ENCODE results near the gene C19orf12.
A peak's percentile ranks its signal among the peaks of the same experiment; 100 is the strongest.

Gene C19orf12

DNA sequence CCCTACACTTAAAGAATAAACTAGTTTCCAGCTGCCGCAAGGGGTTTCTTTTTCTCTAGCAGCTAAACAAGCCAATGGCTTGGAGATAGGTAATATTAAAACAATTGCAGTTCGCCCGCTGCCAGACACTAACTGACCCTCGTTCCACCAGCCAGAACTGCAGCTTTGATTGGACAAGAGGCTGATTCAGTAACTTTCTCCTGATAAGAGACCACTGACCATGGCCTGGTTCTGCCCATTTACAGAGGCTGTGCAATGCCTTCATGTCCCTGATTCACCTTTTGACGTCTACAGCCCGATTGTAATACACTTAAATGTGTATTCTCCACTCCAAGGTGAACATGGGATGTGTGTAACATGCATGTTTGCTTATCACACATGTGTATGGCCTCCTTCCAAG, 12.8 kb upstream of the C19orf12 start:
- in situ Hi-C loops (cut with HindIII; ENCODE audit: low pct_ligation_motif_present, low sequenced_read_pairs) = no loop called here
- TF ChIP-seq, protein P1, sequence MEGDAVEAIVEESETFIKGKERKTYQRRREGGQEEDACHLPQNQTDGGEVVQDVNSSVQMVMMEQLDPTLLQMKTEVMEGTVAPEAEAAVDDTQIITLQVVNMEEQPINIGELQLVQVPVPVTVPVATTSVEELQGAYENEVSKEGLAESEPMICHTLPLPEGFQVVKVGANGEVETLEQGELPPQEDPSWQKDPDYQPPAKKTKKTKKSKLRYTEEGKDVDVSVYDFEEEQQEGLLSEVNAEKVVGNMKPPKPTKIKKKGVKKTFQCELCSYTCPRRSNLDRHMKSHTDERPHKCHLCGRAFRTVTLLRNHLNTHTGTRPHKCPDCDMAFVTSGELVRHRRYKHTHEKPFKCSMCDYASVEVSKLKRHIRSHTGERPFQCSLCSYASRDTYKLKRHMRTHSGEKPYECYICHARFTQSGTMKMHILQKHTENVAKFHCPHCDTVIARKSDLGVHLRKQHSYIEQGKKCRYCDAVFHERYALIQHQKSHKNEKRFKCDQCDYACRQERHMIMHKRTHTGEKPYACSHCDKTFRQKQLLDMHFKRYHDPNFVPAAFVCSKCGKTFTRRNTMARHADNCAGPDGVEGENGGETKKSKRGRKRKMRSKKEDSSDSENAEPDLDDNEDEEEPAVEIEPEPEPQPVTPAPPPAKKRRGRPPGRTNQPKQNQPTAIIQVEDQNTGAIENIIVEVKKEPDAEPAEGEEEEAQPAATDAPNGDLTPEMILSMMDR (IDR thresholded peaks at IDR 0.05; ENCODE audit: low read depth, low read length, missing control alignments) = no peak
- Histone ChIP-seq H3K27me3 (replicated peaks) (no peaks in the 10 kb centered on the region), H3K27ac (no peak overlapping the region), H3K4me3 (ENCODE audit: low read depth, low read length) (no peak overlapping the region), H3K36me3 (replicated peaks) (no peaks in the 10 kb centered on the region)
- no peak for DNase-seq

DNA sequence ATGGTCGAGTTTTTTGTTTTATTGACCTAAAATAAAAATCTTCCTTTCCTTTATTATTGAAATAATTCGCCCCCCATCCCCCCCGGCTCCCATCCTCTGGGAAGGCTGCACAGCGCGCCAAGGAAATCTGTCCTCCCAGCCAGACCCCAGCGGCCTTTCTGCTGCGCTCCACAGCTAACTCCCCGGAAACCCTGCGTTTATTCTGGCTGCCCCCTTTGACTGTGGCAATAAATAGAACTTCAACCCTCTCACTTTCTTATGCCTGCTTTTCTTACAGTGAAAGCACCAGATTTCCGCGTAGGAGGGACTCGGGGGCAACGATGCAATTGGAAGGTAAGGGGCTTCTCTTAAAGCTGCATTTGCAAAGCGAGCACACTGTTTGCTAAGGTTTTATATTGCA, 9.7 kb upstream of the C19orf12 start:
- Histone ChIP-seq H3K27ac (no peak overlapping the region), H3K27me3 (replicated peaks) (no peaks in the 10 kb centered on the region), H3K36me3 (replicated peaks) (no peaks in the 10 kb centered on the region), H3K4me3 (ENCODE audit: low read depth, low read length) (peak overlapping the region; percentile 44)
- DNase-seq = no peak
- TF ChIP-seq, protein P1 (IDR thresholded peaks at IDR 0.05; ENCODE audit: low read depth, low read length, missing control alignments) = no peak
- in situ Hi-C loops (cut with HindIII; ENCODE audit: low pct_ligation_motif_present, low sequenced_read_pairs) = no loop called here

DNA sequence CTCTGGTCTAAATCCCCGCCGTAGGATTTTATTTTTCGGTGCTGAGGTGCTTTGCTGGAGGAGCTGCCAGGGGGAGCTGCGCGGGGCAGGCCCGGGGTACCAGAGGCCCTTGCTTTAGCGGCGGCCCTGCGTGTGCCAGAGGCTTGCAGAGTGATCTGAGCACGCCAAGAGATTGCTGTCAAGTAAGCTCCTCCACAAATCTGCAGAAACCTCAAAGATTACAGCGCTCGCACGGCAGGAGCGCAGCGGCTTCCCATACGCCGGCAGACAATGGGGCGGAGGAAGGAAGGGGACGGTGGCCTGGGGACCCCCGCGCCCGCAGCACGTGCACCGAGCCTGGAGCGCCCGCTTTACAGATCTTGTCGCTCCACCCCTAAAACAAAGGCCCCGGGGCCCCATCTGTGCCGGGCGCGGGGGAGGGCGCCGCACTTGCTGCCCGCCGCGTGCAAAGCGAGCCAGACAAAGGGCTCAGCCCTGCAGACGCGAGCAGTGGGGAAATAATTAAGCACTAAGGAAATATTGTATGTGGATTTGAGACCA, 9.1 kb upstream of the C19orf12 start:
- Histone ChIP-seq H3K27ac (no peak overlapping the region), H3K4me3 (ENCODE audit: low read depth, low read length) (peak overlapping the region; percentile 44), H3K36me3 (replicated peaks) (no peaks in the 10 kb centered on the region), H3K27me3 (replicated peaks) (no peaks in the 10 kb centered on the region)
- in situ Hi-C loops (cut with HindIII; ENCODE audit: low pct_ligation_motif_present, low sequenced_read_pairs) = no loop called here
- TF ChIP-seq, protein P1 (IDR thresholded peaks at IDR 0.05; ENCODE audit: low read depth, low read length, missing control alignments) = peak; percentile 22
- DNase-seq = no peak

DNA sequence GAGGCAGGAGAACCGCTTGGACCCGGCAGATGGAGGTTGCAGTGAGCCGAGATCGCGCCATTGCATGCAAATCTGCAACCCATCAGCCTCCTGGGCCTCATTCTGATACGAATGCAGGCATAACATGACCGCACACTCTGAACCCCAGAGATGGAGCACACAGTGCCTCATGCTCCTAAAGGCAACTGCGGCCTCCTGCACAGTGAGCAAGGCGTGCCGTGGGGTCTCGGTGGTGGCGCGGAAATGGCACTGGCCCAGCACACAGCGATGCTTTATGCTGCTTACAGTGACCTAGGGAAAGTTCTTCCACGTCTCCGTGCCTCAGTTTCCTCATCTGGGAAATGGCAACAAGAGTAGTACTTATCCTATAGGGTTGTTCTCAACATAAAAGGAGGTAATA, 2.0 kb upstream of the C19orf12 start:
- H3K36me3 ChIP-seq (replicated peaks) = no peaks in the 10 kb centered on the region
- H3K27ac ChIP-seq = no peak overlapping the region
- DNase-seq = no peak
- TF ChIP-seq, protein P1 (IDR thresholded peaks at IDR 0.05; ENCODE audit: low read depth, low read length, missing control alignments) = no peak
- no peak overlapping the region for H3K4me3 ChIP-seq (ENCODE audit: low read depth, low read length)
- no peaks in the 10 kb centered on the region for H3K27me3 ChIP-seq (replicated peaks)
- in situ Hi-C loops (cut with HindIII; ENCODE audit: low pct_ligation_motif_present, low sequenced_read_pairs) = no loop called here

DNA sequence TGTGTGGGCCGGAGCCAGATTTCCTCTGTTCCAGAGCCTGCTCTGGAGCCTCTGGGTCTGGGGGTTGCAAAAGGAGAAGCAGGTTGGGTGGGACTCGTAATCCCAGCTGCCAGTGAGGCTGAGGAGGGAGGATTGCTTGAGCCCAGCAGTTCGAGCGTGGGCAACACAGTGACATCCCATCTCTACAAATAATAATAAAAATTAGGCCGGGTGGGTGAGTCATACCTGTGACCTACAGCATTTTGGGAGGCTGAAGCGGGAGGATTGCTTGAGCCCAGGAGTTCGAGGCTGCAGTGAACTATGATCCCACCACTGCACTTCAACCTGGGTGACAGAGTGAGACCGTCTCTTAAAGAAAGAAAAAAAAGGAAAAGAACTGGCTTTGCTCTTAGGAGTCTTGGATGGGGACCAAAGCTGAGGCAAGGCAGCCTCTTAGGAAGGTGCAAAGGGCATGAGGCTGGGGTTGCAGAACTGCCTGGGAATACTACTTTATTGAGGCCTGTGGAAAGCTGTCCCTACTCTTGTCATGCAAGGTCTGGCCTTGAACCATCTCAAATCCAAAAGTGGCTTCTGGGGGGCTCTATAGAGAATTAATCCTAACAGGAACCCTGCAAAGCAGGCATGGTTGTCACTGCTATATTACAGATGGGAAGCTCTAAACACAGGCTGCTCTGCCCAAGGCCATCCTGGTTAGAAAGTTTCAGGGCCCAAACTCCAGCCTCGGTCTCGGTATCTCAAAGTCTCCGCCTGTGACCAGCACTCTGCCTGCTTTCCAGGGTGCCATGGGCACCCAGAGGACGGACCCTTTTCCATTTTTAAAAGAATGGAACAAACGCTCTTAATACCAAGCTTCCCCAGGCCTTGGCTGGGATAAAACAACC, 880 bp upstream of the C19orf12 start:
- no peak for DNase-seq
- TF ChIP-seq, protein P1 (IDR thresholded peaks at IDR 0.05; ENCODE audit: low read depth, low read length, missing control alignments) = no peak
- in situ Hi-C loops (cut with HindIII; ENCODE audit: low pct_ligation_motif_present, low sequenced_read_pairs) = no loop called here

More for the DNA sequence above, 880 bp upstream of the C19orf12 start:
- Histone ChIP-seq H3K4me3 (ENCODE audit: low read depth, low read length) (peak overlapping the region; percentile 78), H3K36me3 (replicated peaks) (no peaks in the 10 kb centered on the region), H3K27me3 (replicated peaks) (no peaks in the 10 kb centered on the region), H3K27ac (peak overlapping the region; percentile 86)
